Thyroid gland (tissue), 4 donors: ENCODE measurements around the gene ATP6V1G2. TPM values are rescaled to one million over a fixed set of nuclear protein-coding genes. Genes with fewer than 3 reads are reported as not detected.

Source experiments
- DNase-seq, 2 donors: peaks; one replicate each; pipeline ENCODE4 v3.0.0-alpha.2; 2019
- H3K27ac ChIP-seq, 3 donors: fragments of 200-600 bp; sonication (generic); 1 replicate in 2 of 3; 2 replicates in 1 of 3; pipeline ENCODE4 v1.5.1; 2016 to 2019; ENCODE audit warnings: mild to moderate bottlenecking in 1 of 3, moderate library complexity in 1 of 3
- H3K27me3 ChIP-seq: fragments of 200-600 bp; sonication (generic); one replicate; pipeline ENCODE4 v1.5.1; 2019
- H3K36me3 ChIP-seq, 2 donors: fragments of 200-600 bp; sonication (generic); one replicate each; pipeline ENCODE4 v1.5.1; 2016 to 2019
- H3K4me1 ChIP-seq, 2 donors: fragments of 200-600 bp; sonication (generic); one replicate each; pipeline ENCODE4 v1.5.1; 2017 to 2019
- H3K4me3 ChIP-seq, 3 donors: fragments of 200-600 bp; sonication (generic); replicated peaks in 1 of 3; 1 replicate in 2 of 3; 2 replicates in 1 of 3; pipeline ENCODE4 v1.5.1; 2016; ENCODE audit warnings: mild to moderate bottlenecking in 1 of 3
- H3K9me3 ChIP-seq: fragments of 200-600 bp; sonication (generic); one replicate; pipeline ENCODE4 v1.5.1; 2017
- POLR2A ChIP-seq, 2 donors: fragments of 450-650 bp; IDR thresholded peaks; one replicate each; pipeline ENCODE4 v1.6.1; 2017; ENCODE audit warnings: antibody characterized with exemption in 2 of 2, mild to moderate bottlenecking in 2 of 2, moderate library complexity in 1 of 2
- WGBS, 2 donors: methylation state at CpG; one replicate each; pipeline ENCODE4 v1.1.5; 2017; 5-methylcytosine and 5-hydroxymethylcytosine counted together
- intact Hi-C: fragments of 100-400 bp; cut with DNase I; formaldehyde crosslinking; loops from one replicate; pipeline ENCODE4 v1.15.1; 2023
- total RNA-seq, 4 donors: library from RNA; depleted of rRNA; stranded (reverse); fragments of >200 nt; gene quantifications; one replicate each; pipeline ENCODE4 v1.2.3, GENCODE V29; 2016
- TF ChIP-seq, protein P1 (sequence below), 6 experiments: fragments of 200-600 bp in 3 of 6; fragments of 450-650 bp in 3 of 6; sonication (generic) in 3 of 6; IDR thresholded peaks; one replicate each; pipeline ENCODE4 v1.5.1; 2016 to 2019; ENCODE audit warnings: antibody characterized with exemption in 6 of 6, mild to moderate bottlenecking in 2 of 6, inconsistent platforms in 1 of 6, moderate library complexity in 1 of 6

The ATP6V1G2 gene
- total RNA-seq, 4 donors from 2014 or later: 1.2 to 3.9 (median 2.6) TPM

DNA sequence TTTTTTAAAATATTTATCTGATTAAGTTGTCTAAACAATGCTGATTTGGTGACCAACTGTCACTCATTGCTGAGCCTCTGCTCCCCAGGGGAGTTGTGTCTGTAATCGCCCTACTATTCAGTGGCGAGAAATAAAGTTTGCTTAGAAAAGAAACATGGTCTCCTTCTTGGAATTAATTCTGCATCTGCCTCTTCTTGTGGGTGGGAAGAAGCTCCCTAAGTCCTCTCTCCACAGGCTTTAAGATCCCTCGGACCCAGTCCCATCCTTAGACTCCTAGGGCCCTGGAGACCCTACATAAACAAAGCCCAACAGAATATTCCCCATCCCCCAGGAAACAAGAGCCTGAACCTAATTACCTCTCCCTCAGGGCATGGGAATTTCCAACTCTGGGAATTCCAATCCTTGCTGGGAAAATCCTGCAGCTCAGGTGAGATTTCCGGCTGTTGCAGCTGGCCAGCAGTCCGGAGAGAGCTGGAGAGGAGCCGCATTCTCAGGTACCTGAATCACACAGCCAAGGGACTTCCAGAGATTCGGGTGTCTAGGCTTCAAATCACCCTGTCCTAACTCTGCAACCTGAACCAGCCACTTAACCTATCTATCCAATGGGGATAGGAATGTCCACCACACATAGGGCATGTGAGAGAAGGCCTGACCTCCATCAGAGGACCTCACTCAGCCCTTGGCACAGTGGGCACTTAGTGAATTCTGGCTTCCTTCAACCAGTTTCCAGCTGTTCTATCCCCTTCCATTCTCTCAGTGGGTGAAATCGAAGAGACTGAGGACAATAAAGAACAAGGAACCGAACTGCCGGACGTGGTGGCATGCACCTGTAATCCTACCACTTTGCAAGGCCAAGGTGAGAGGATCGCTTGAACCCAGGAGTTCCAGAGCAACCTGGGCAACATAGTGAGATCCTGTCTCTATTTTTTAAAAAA lies 32.0 kb upstream of the ATP6V1G2 start:
- no peaks in the 10 kb centered on the region for H3K9me3 ChIP-seq
- DNase-seq: no peak
- 80 to 82% methylated on average over 12 of the region's 12 CpGs for WGBS, 2 donors
- intact Hi-C loops: no loop called here
- no peaks in the 10 kb centered on the region for H3K36me3 ChIP-seq
- H3K27me3 ChIP-seq: no peaks in the 10 kb centered on the region
- peaks cover 10 to 12% of the 10 kb centered on the region in 2 donors for H3K4me1 ChIP-seq
- no peak overlapping the region for H3K4me3 ChIP-seq
- H3K27ac ChIP-seq: no peak overlapping the region
- TF ChIP-seq, protein P1, sequence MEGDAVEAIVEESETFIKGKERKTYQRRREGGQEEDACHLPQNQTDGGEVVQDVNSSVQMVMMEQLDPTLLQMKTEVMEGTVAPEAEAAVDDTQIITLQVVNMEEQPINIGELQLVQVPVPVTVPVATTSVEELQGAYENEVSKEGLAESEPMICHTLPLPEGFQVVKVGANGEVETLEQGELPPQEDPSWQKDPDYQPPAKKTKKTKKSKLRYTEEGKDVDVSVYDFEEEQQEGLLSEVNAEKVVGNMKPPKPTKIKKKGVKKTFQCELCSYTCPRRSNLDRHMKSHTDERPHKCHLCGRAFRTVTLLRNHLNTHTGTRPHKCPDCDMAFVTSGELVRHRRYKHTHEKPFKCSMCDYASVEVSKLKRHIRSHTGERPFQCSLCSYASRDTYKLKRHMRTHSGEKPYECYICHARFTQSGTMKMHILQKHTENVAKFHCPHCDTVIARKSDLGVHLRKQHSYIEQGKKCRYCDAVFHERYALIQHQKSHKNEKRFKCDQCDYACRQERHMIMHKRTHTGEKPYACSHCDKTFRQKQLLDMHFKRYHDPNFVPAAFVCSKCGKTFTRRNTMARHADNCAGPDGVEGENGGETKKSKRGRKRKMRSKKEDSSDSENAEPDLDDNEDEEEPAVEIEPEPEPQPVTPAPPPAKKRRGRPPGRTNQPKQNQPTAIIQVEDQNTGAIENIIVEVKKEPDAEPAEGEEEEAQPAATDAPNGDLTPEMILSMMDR (IDR thresholded peaks at IDR 0.05): no peak
- no peak for TF ChIP-seq POLR2A (IDR thresholded peaks at IDR 0.05)

DNA sequence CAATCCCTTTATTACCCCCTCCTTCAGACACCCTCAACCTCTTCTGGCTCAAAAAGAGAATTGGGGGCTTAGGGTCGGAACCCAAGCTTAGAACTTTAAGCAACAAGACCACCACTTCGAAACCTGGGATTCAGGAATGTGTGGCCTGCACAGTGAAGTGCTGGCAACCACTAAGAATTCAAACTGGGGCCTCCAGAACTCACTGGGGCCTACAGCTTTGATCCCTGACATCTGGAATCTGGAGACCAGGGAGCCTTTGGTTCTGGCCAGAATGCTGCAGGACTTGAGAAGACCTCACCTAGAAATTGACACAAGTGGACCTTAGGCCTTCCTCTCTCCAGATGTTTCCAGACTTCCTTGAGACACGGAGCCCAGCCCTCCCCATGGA lies 31.2 kb upstream of the ATP6V1G2 start:
- Histone ChIP-seq H3K27me3 (no peaks in the 10 kb centered on the region), H3K27ac (no peak overlapping the region), H3K9me3 (no peaks in the 10 kb centered on the region), H3K36me3 (no peaks in the 10 kb centered on the region), H3K4me3 (no peak overlapping the region), H3K4me1 (peaks cover 10 to 12% of the 10 kb centered on the region in 2 donors)
- intact Hi-C loops: no loop called here
- TF ChIP-seq, protein P1 (IDR thresholded peaks at IDR 0.05): no peak
- TF ChIP-seq POLR2A (IDR thresholded peaks at IDR 0.05): no peak
- no peak for DNase-seq
- 88 to 92% methylated on average over 3 of the region's 3 CpGs for WGBS, 2 donors

DNA sequence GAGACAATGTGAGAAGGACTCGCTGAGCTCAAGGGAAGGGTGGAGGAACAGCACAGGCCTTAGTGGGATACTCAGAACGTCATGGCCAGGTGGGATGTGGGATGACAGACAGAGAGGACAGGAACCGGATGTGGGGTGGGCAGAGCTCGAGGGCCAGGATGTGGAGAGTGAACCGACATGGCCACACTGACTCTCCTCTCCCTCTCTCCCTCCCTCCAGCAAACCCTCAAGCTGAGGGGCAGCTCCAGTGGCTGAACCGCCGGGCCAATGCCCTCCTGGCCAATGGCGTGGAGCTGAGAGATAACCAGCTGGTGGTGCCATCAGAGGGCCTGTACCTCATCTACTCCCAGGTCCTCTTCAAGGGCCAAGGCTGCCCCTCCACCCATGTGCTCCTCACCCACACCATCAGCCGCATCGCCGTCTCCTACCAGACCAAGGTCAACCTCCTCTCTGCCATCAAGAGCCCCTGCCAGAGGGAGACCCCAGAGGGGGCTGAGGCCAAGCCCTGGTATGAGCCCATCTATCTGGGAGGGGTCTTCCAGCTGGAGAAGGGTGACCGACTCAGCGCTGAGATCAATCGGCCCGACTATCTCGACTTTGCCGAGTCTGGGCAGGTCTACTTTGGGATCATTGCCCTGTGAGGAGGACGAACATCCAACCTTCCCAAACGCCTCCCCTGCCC lies 30.6 kb upstream of the ATP6V1G2 start:
- Histone ChIP-seq H3K4me3 (no peak overlapping the region), H3K27me3 (no peaks in the 10 kb centered on the region), H3K9me3 (no peaks in the 10 kb centered on the region), H3K4me1 (peaks cover 7 to 10% of the 10 kb centered on the region in 2 donors), H3K36me3 (no peaks in the 10 kb centered on the region), H3K27ac (no peak overlapping the region)
- WGBS, 2 donors: 82 to 84% methylated on average over 19 of the region's 19 CpGs
- no peak for DNase-seq
- TF ChIP-seq POLR2A (IDR thresholded peaks at IDR 0.05): no peak
- TF ChIP-seq, protein P1 (IDR thresholded peaks at IDR 0.05): no peak
- intact Hi-C loops: no loop called here

DNA sequence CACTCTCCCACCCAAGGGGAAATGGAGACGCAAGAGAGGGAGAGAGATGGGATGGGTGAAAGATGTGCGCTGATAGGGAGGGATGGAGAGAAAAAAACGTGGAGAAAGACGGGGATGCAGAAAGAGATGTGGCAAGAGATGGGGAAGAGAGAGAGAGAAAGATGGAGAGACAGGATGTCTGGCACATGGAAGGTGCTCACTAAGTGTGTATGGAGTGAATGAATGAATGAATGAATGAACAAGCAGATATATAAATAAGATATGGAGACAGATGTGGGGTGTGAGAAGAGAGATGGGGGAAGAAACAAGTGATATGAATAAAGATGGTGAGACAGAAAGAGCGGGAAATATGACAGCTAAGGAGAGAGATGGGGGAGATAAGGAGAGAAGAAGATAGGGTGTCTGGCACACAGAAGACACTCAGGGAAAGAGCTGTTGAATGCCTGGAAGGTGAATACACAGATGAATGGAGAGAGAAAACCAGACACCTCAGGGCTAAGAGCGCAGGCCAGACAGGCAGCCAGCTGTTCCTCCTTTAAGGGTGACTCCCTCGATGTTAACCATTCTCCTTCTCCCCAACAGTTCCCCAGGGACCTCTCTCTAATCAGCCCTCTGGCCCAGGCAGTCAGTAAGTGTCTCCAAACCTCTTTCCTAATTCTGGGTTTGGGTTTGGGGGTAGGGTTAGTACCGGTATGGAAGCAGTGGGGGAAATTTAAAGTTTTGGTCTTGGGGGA lies 29.7 kb upstream of the ATP6V1G2 start:
- no peaks in the 10 kb centered on the region for H3K9me3 ChIP-seq
- H3K27me3 ChIP-seq: no peaks in the 10 kb centered on the region
- DNase-seq: no peak
- no peaks in the 10 kb centered on the region for H3K36me3 ChIP-seq
- peaks cover 0 to 3% of the 10 kb centered on the region in 2 donors for H3K4me1 ChIP-seq
- H3K4me3 ChIP-seq: no peak overlapping the region
- H3K27ac ChIP-seq: no peak overlapping the region
- WGBS, 2 donors: 70 to 74% methylated on average over 8 of the region's 8 CpGs
- intact Hi-C loops: no loop called here
- TF ChIP-seq, protein P1 (IDR thresholded peaks at IDR 0.05): no peak
- TF ChIP-seq POLR2A (IDR thresholded peaks at IDR 0.05): no peak
